T47D (cell line): ENCODE results near the gene DBN1.
A peak's percentile ranks its signal among the peaks of the same experiment; 100 is the strongest.

Source experiments
- DNase-seq, 2 experiments: peaks; one replicate each; pipeline versions ENCODE4 v3.0.0 to v3.0.0-alpha.2; 2011 to 2012; ENCODE audit warnings: low read depth in 1 of 2, low spot score in 1 of 2
- JUND ChIP-seq: IDR thresholded peaks from 2 replicates; pipeline ENCODE4 v1.6.1; 2012; ENCODE audit warnings: low read depth
- in situ Hi-C: cut with HindIII; loops from 2 replicates; pipeline ENCODE4 v1.10.0; 2016; ENCODE audit warnings: low sequenced_read_pairs, low pct_unique_long_range_greater_than_20kb

DBN1 gene

GRCh38 chr5:177483994-177484901 lies 10.8 kb upstream of the DBN1 start:
- DNase-seq, result no peak
- TF ChIP-seq JUND, result no peak
- in situ Hi-C loops, result no loop called here

GRCh38 chr5:177483042-177483441 lies 9.6 kb upstream of the DBN1 start:
- no peak for DNase-seq
- no peak for TF ChIP-seq JUND
- in situ Hi-C loops, result no loop called here

- TF ChIP-seq JUND, result no peak
- no peak for DNase-seq
- in situ Hi-C loops, result no loop called here
Measured at GRCh38 chr5:177482359-177482795, 8.9 kb upstream of the DBN1 start.

GRCh38 chr5:177479774-177480173 lies 6.3 kb upstream of the DBN1 start:
- no peak for TF ChIP-seq JUND
- in situ Hi-C loops, result no loop called here

GRCh38 chr5:177478711-177479646 lies 5.5 kb upstream of the DBN1 start:
- peak in 1 of 2 experiments; percentile 25 for DNase-seq
- TF ChIP-seq JUND, result no peak
- in situ Hi-C loops, result no loop called here

More at GRCh38 chr5:177479774-177480173, 6.3 kb upstream of the DBN1 start:
- no peak for DNase-seq

- in situ Hi-C loops, result no loop called here
- no peak for DNase-seq
- TF ChIP-seq JUND, result no peak
Measured at GRCh38 chr5:177477701-177478477, 4.5 kb upstream of the DBN1 start.

GRCh38 chr5:177476531-177477233 lies 3.2 kb upstream of the DBN1 start:
- no peak for TF ChIP-seq JUND
- in situ Hi-C loops, result no loop called here
- no peak for DNase-seq

GRCh38 chr5:177475563-177476427 lies 2.4 kb upstream of the DBN1 start:
- in situ Hi-C loops, result no loop called here
- no peak for DNase-seq
- no peak for TF ChIP-seq JUND

- DNase-seq, result no peak
- no peak for TF ChIP-seq JUND
- in situ Hi-C loops, result no loop called here
Measured at GRCh38 chr5:177474846-177475562, 1.6 kb upstream of the DBN1 start.

GRCh38 chr5:177474002-177474476 lies 605 bp upstream of the DBN1 start:
- no peak for DNase-seq
- in situ Hi-C loops, result no loop called here
- TF ChIP-seq JUND, result no peak
